K562 (cell line): ENCODE results near the gene PSMB8. TPM values are rescaled to one million over a fixed set of nuclear protein-coding genes. Genes with fewer than 3 reads are reported as not detected.

Source experiments
- ATAC-seq: fragments of 200-7000 bp; cut with Tn5 transposase; 3 replicates; pipeline ENCODE4 v1.9.1; 2020; ENCODE audit warnings: moderate library complexity
- BruUV-seq: library from RNA; stranded (reverse); fragments of 400-500 nt; replicated peaks from 2 replicates; lab custom pipeline; 2021; lab: Mats Ljungman, UMichigan
- CTCF ChIA-PET: fragments of 300-600 bp; formaldehyde crosslinking; extraction: SDS; loops from one replicate; lab custom pipeline; 2021; ENCODE audit warnings: low intra/inter-chr PET ratio; lab: Yijun Ruan, JAX
- POLR2A ChIA-PET: fragments of 300-600, 350-650 bp; sonication (Branson Sonifier 250); formaldehyde crosslinking; extraction: SDS; loops from one replicate; lab custom pipeline; 2021; ENCODE audit warnings: antibody characterized with exemption, inconsistent platforms; lab: Yijun Ruan, JAX
- DNase-seq, 4 experiments: peaks; one replicate each; pipeline versions ENCODE4 v3.0.0 to v3.0.0-alpha.2; 2011 to 2018; ENCODE audit warnings: low spot score in 3 of 4, mixed read lengths in 3 of 4; ENCODE audit errors: extremely low read depth in 1 of 4
- FAIRE-seq: peaks from 2 replicates; lab custom pipeline; 2011; peaks lifted over from hg19 to GRCh38; lab: Jason Lieb, UNC
- H2AFZ ChIP-seq: 2 replicates; pipeline ENCODE4 v1.6.0; 2011; ENCODE audit warnings: low read depth, low read length, control low read depth, inconsistent platforms
- H3K27ac ChIP-seq: fragments of 200-600 bp; 3 replicates; pipeline ENCODE4 v1.8.0; 2011; ENCODE audit warnings: low read depth, mild to moderate bottlenecking, control low read depth, inconsistent platforms, low read length, moderate library complexity, mixed read lengths; ENCODE audit errors: extremely low read depth
- H3K27me3 ChIP-seq, 2 experiments: fragments of 300-600 bp in 1 of 2; 2 replicates in 1 of 2; 3 replicates in 1 of 2; pipeline versions ENCODE4 v1.6.0 to v1.8.0; 2011; ENCODE audit warnings: inconsistent platforms in 2 of 2, low read length in 2 of 2, mild to moderate bottlenecking in 1 of 2, mixed read lengths in 1 of 2, moderate library complexity in 1 of 2; ENCODE audit not compliant: control insufficient read depth in 2 of 2, insufficient read depth in 2 of 2
- H3K36me3 ChIP-seq: fragments of 300-600 bp; 3 replicates; pipeline ENCODE4 v1.8.0; 2011; ENCODE audit warnings: mild to moderate bottlenecking, low read length, inconsistent platforms; ENCODE audit not compliant: control insufficient read depth, insufficient read depth
- H3K4me1 ChIP-seq, 2 experiments: fragments of 200-600 bp in 1 of 2; replicated peaks in 1 of 2; 2 replicates in 1 of 2; 3 replicates in 1 of 2; pipeline versions ENCODE4 v1.5.1 to v1.8.0; 2011; ENCODE audit warnings: inconsistent platforms in 2 of 2, low read length in 2 of 2, mild to moderate bottlenecking in 1 of 2, mixed read lengths in 1 of 2, moderate library complexity in 1 of 2; ENCODE audit not compliant: control insufficient read depth in 2 of 2, insufficient read depth in 2 of 2
- H3K4me2 ChIP-seq: 2 replicates; pipeline ENCODE4 v1.6.1; 2011; ENCODE audit warnings: low read length, control low read depth, inconsistent platforms, mixed read lengths; ENCODE audit not compliant: insufficient read depth
- H3K4me3 ChIP-seq: fragments of 200-600 bp; sonication (generic), shearing (Covaris generic); 2 replicates; pipeline ENCODE4 v1.5.1; 2016; ENCODE audit warnings: control low read depth, inconsistent platforms
- H3K79me2 ChIP-seq: fragments of 200-600 bp; 3 replicates; pipeline ENCODE4 v1.8.0; 2011; ENCODE audit warnings: low read length, inconsistent platforms; ENCODE audit not compliant: control insufficient read depth, insufficient read depth
- H3K9ac ChIP-seq, 2 experiments: 2 replicates each; pipeline versions ENCODE4 v1.6.0 to v1.6.1; 2011; ENCODE audit warnings: low read depth in 2 of 2, low read length in 2 of 2, control low read depth in 1 of 2, inconsistent platforms in 1 of 2, mild to moderate bottlenecking in 1 of 2, mixed read lengths in 1 of 2; ENCODE audit not compliant: insufficient read depth in 1 of 2
- H3K9me1 ChIP-seq: one replicate; pipeline ENCODE4 v1.6.0; 2011; ENCODE audit warnings: inconsistent platforms, mild to moderate bottlenecking, low read length, moderate library complexity; ENCODE audit not compliant: control insufficient read depth, insufficient read depth
- H3K9me3 ChIP-seq: replicated peaks from 2 replicates; pipeline ENCODE4 v1.5.1; 2011; ENCODE audit warnings: low read depth, low read length, inconsistent platforms; ENCODE audit not compliant: control insufficient read depth, insufficient read depth
- H4K20me1 ChIP-seq: replicated peaks from 2 replicates; pipeline ENCODE4 v1.6.1; 2011; ENCODE audit warnings: low read length, inconsistent platforms, mixed read lengths; ENCODE audit not compliant: control insufficient read depth, insufficient read depth
- C11orf30 ChIP-seq: fragments of 450-650 bp; IDR thresholded peaks from 2 replicates; pipeline ENCODE4 v1.6.1; 2016; ENCODE audit warnings: low read depth, mild to moderate bottlenecking
- L3MBTL2 ChIP-seq: fragments of 450-650 bp; IDR thresholded peaks from 2 replicates; pipeline ENCODE4 v1.6.1; 2016; ENCODE audit warnings: mild to moderate bottlenecking, moderate library complexity
- MAFF ChIP-seq: IDR thresholded peaks from 2 replicates; pipeline ENCODE4 v1.6.1; 2012; ENCODE audit warnings: low read length, improper control_type of control experiment
- MAFG ChIP-seq: fragments of 450-650 bp; conservative IDR thresholded peaks from 2 replicates; pipeline ENCODE4 v1.6.1; 2016; ENCODE audit warnings: missing genetic modification characterization, missing compliant biosample characterization
- MAFK ChIP-seq: IDR thresholded peaks from 2 replicates; pipeline ENCODE4 v1.6.1; 2011; ENCODE audit warnings: low read length, improper control_type of control experiment
- ZNF174 ChIP-seq: fragments of 250-450 bp; sonication (Bioruptor Pico); IDR thresholded peaks from 2 replicates; pipeline ENCODE4 v1.4.0; 2020; ENCODE audit warnings: mild to moderate bottlenecking
- ZNF316 ChIP-seq: fragments of 450-650 bp; IDR thresholded peaks from 2 replicates; pipeline ENCODE4 v1.6.1; 2016
- ZNF75A ChIP-seq: fragments of 450-650 bp; formaldehyde crosslinking; IDR thresholded peaks from 2 replicates; pipeline ENCODE4 v1.4.0; 2020; ENCODE audit warnings: mild to moderate bottlenecking
- WGBS: fragments of 100-300 bp; shearing (Covaris generic); methylation state at CpG from one replicate; pipeline ENCODE4 v1.1.6; 2016; ENCODE audit warnings: low coverage, mixed read lengths; ENCODE audit not compliant: insufficient coverage; ENCODE audit errors: missing lambda C conversion rate; 5-methylcytosine and 5-hydroxymethylcytosine counted together
- in situ Hi-C: fragments of 300-500 bp; cut with MboI; formaldehyde crosslinking; loops from 4 replicates; pipeline ENCODE4 v1.15.0; 2018; ENCODE audit warnings: inconsistent platforms, mixed read lengths
- intact Hi-C: fragments of 100-400 bp; cut with micrococcal nuclease; formaldehyde crosslinking; loops from 2 replicates; pipeline ENCODE4 v1.14.2; 2022
- polyA plus RNA-seq, 8 experiments: library from polyadenylated mRNA; depleted of rRNA in 4 of 8; stranded (reverse) in 5 of 8; unstranded in 3 of 8; fragments of >200 nt; fragmentation: Nextera tagmentation in 2 of 8; fragmentation: Illumina TruSeq in 1 of 8; extraction: Ambion mirVana in 2 of 8; extraction: Trizol in 1 of 8; gene quantifications; 2 replicates each; pipeline versions ENCODE4 v1.2.1 to v1.2.3, GENCODE V29; 2011 to 2014; ENCODE audit warnings: inconsistent platforms in 1 of 8, missing spikeins in 1 of 8
- total RNA-seq, 7 experiments: library from RNA; depleted of rRNA in 6 of 7; stranded (reverse); fragments of >200 nt in 6 of 7; fragmentation: Illumina TruSeq in 2 of 7; extraction: Trizol in 2 of 7; gene quantifications; 2 replicates each; pipeline versions ENCODE4 v1.2.1 to v1.2.3, GENCODE V29; 2011 to 2021; ENCODE audit warnings: low replicate concordance in 1 of 7

Gene PSMB8
- total and polyA plus RNA-seq, 9 of the 15 experiments (the other 6 are each of a cell fraction or from before 2014, with no cell fraction given): 0.71 to 4.0 (median 2.4) TPM

DNA sequence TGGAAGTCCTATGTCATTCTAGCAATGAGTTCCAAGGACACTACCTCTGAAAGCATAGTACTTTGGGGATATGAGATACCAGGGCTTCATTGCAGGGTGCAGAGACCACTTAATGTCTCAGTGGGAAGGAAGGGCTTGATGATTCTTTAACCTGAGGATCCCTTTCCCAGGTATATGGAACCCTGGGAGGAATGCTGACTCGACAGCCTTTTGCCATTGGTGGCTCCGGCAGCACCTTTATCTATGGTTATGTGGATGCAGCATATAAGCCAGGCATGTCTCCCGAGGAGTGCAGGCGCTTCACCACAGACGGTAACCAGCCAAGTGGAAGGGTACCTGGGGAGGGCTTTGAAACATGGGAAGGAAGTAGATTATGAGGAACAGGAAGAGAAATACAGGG, 14.3 kb upstream of the PSMB8 start:
- in situ Hi-C loops (no loop called here), intact Hi-C loops (no loop called here)
- FAIRE-seq (no peak), DNase-seq (no peak), ATAC-seq (no peak)
- POLR2A ChIA-PET: interaction anchor here (0.6 to 7.5 kb wide), 7 partner anchors 10 to 116 kb away, joined by 3 to 56 read pairs (median 5); partner anchors contain the start of gene TAP2
- Histone ChIP-seq H3K9me3 (no peaks in the 10 kb centered on the region), H3K4me2 (no peak overlapping the region), H4K20me1 (0 out of 2 replicates have a peak, but pooled peaks cover 8% of the 10 kb centered on the region), H3K4me1 (peaks cover 21 to 23% of the 10 kb centered on the region in 2 experiments), H3K27me3 (peaks cover 13 to 27% of the 10 kb centered on the region in 2 experiments; a peak in 4 of 5 replicates), H3K4me3 (no peak overlapping the region), H2AFZ (no peak overlapping the region), H3K79me2 (no peaks in the 10 kb centered on the region), H3K9me1 (no peaks in the 10 kb centered on the region), H3K9ac (no peak overlapping the region), H3K36me3 (no peaks in the 10 kb centered on the region), H3K27ac (no peak overlapping the region)
- no peak for TF ChIP-seq L3MBTL2
- peak; percentile 88 for TF ChIP-seq ZNF316
- TF ChIP-seq ZNF75A: no peak
- TF ChIP-seq MAFG: peak; percentile 88
- TF ChIP-seq MAFF: peak; percentile 73
- TF ChIP-seq ZNF174 (CRISPR knock-in tag): no peak
- TF ChIP-seq C11orf30: peak; percentile 84
- TF ChIP-seq MAFK: peak; percentile 73
- 11% methylated on average over 5 of the region's 5 CpGs for WGBS
- no TSS peak for BruUV-seq
- CTCF ChIA-PET: interaction anchor here (0.7 kb wide), 1 partner anchor 58 kb away, joined by 3 read pairs; no protein-coding TSS in a partner anchor
